Breast epithelium (tissue), 3 donors: Measurements from ENCODE around the gene ALOX12B.

ENCODE experiments used
- CTCF ChIP-seq, 3 donors: fragments of 450-650 bp; IDR thresholded peaks; one replicate each; pipeline ENCODE4 v1.5.1; 2016 to 2017; ENCODE audit warnings: antibody characterized with exemption in 3 of 3, mild to moderate bottlenecking in 3 of 3, moderate library complexity in 3 of 3
- POLR2A ChIP-seq: fragments of 450-650 bp; IDR thresholded peaks from one replicate; pipeline ENCODE4 v1.6.1; 2016; ENCODE audit warnings: antibody characterized with exemption, mild to moderate bottlenecking, moderate library complexity
- POLR2AphosphoS5 ChIP-seq, 3 donors: sonication (generic); formaldehyde crosslinking; IDR thresholded peaks; one replicate each; pipeline ENCODE4 v1.6.1; 2017; ENCODE audit warnings: antibody characterized with exemption in 3 of 3

- TF ChIP-seq POLR2AphosphoS5 (IDR thresholded peaks at IDR 0.05) (peak in 1 of 3 donors; percentile 44), CTCF (IDR thresholded peaks at IDR 0.05) (peak; percentile 9 to 48 (median 26)), POLR2A (no peak)
Measured at GRCh38 chr17:8120520-8121406, 33.2 kb upstream of the ALOX12B start.
